Measurements from ENCODE around the gene APIP.

DNA sequence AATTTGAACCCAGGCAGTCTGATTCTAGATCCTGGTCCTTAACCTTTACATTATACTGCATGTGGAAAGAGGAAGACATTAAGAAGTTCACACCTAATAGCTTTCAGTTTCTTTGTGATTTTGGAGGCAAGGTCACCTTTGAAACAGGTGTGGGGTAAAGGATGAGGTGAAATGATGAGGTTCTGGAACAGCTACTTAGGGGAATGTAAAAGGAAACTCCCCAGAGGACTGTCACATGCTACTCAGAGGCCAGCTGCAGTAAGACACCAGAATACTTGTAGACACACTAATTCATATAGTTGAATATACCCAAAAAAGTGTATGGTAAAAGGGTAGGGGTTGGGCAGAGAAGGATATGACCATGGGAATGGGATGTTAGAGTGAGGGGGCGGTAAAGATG, 5.4 kb downstream of the APIP start:
- TF ChIP-seq BHLHE40 (IDR thresholded peaks at IDR 0.05; ENCODE audit: low read depth, low read length) (no peak), HDAC2 (IDR thresholded peaks at IDR 0.05) (no peak)
- TF ChIP-seq, protein P1, sequence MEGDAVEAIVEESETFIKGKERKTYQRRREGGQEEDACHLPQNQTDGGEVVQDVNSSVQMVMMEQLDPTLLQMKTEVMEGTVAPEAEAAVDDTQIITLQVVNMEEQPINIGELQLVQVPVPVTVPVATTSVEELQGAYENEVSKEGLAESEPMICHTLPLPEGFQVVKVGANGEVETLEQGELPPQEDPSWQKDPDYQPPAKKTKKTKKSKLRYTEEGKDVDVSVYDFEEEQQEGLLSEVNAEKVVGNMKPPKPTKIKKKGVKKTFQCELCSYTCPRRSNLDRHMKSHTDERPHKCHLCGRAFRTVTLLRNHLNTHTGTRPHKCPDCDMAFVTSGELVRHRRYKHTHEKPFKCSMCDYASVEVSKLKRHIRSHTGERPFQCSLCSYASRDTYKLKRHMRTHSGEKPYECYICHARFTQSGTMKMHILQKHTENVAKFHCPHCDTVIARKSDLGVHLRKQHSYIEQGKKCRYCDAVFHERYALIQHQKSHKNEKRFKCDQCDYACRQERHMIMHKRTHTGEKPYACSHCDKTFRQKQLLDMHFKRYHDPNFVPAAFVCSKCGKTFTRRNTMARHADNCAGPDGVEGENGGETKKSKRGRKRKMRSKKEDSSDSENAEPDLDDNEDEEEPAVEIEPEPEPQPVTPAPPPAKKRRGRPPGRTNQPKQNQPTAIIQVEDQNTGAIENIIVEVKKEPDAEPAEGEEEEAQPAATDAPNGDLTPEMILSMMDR (IDR thresholded peaks at IDR 0.05) = no peak

Data from A549 (cell line).